NCI-H748 (cell line): ENCODE measurements around the gene CRB3.
"Not testable (repeated sequence)": the region's sequence is repeated elsewhere in the genome, so short reads cannot be mapped to it uniquely, and the experiment has no call there.

ENCODE experiments used
- DNase-seq: peaks from one replicate; lab custom pipeline; 2025; ENCODE audit not compliant: unreplicated experiment; lab: John Stamatoyannopoulos, UW

CRB3 gene

GRCh38 chr19:6490134-6490533 lies 26.1 kb downstream of the CRB3 start:
- DNase-seq = no peak

GRCh38 chr19:6491802-6492592 lies 27.9 kb downstream of the CRB3 start:
- no peak for DNase-seq

GRCh38 chr19:6494438-6495036 lies 30.5 kb downstream of the CRB3 start:
- DNase-seq = no peak

- DNase-seq = no peak
Observed at GRCh38 chr19:6495947-6496346, 31.9 kb downstream of the CRB3 start.

- DNase-seq = no peak
Observed at GRCh38 chr19:6498294-6499036, 34.4 kb downstream of the CRB3 start.

GRCh38 chr19:6499052-6499790 lies 35.1 kb downstream of the CRB3 start:
- DNase-seq = no peak

- DNase-seq = no peak
Observed at GRCh38 chr19:6500837-6501739, 37.0 kb downstream of the CRB3 start.

- DNase-seq = peak; percentile 8
Observed at GRCh38 chr19:6501740-6502648, 37.9 kb downstream of the CRB3 start, which contains the start of gene TUBB4A. Gene TUBB4A (minus strand): TSS chr19:6502309. CDS start chr19:6502212, 97 bp downstream.

GRCh38 chr19:6503407-6504201 lies 39.5 kb downstream of the CRB3 start:
- no peak for DNase-seq

- DNase-seq = not testable (repeated sequence)
Observed at GRCh38 chr19:6508028-6508771, 44.1 kb downstream of the CRB3 start.

GRCh38 chr19:6509118-6509971 lies 45.3 kb downstream of the CRB3 start:
- DNase-seq = no peak

GRCh38 chr19:6510618-6511017 lies 46.5 kb downstream of the CRB3 start:
- DNase-seq = no peak

GRCh38 chr19:6514089-6514488 lies 50.0 kb downstream of the CRB3 start:
- DNase-seq = no peak

- no peak for DNase-seq
Observed at GRCh38 chr19:6514926-6515544, 51.0 kb downstream of the CRB3 start.

GRCh38 chr19:6516018-6516658 lies 52.1 kb downstream of the CRB3 start:
- peak; percentile 81 for DNase-seq
